IMR-90 (cell line): ENCODE measurements around the gene MAPK9. TPM values are rescaled to one million over a fixed set of nuclear protein-coding genes. Genes with fewer than 3 reads are reported as not detected.

ENCODE experiments used
- ATAC-seq: fragments of 200-7000 bp; cut with Tn5 transposase; 2 replicates; pipeline ENCODE4 v1.9.1; 2020; ENCODE audit warnings: low read depth, mild to moderate bottlenecking, moderate library complexity
- BruUV-seq: library from RNA; stranded (reverse); fragments of 400-500 nt; replicated peaks from 2 replicates; lab custom pipeline; 2021; lab: Mats Ljungman, UMichigan
- CTCF ChIA-PET: fragments of 300-600 bp; formaldehyde crosslinking; extraction: SDS; loops from one replicate; lab custom pipeline; 2021; ENCODE audit warnings: antibody characterized with exemption; lab: Yijun Ruan, JAX
- POLR2A ChIA-PET: fragments of 300-600 bp; sonication (Branson Sonifier 250); formaldehyde crosslinking; loops from one replicate; lab custom pipeline; 2022; ENCODE audit warnings: antibody characterized with exemption; ENCODE audit not compliant: unreplicated experiment; lab: Charles Lee
- DNase-seq: peaks from one replicate; pipeline ENCODE4 v3.0.0; 2013
- H2AFZ ChIP-seq: replicated peaks from 2 replicates; pipeline ENCODE3; 2013; ENCODE audit warnings: low read length, mild to moderate bottlenecking; ENCODE audit not compliant: poor library complexity
- H2AK5ac ChIP-seq: 2 replicates; pipeline ENCODE4 v1.6.1; 2013; ENCODE audit warnings: low read depth, low read length, inconsistent platforms
- H2AK9ac ChIP-seq: replicated peaks from 2 replicates; pipeline ENCODE3; 2013; ENCODE audit warnings: mild to moderate bottlenecking, low read depth, low read length, moderate library complexity; ENCODE audit not compliant: poor library complexity
- H2BK120ac ChIP-seq: 2 replicates; pipeline ENCODE4 v1.6.1; 2013; ENCODE audit warnings: low read depth, low read length, inconsistent platforms
- H2BK15ac ChIP-seq: 3 replicates; pipeline ENCODE4 v1.6.1; 2013; ENCODE audit warnings: low read depth, low read length, inconsistent platforms
- H2BK20ac ChIP-seq: 2 replicates; pipeline ENCODE4 v1.6.1; 2013; ENCODE audit warnings: low read depth, mild to moderate bottlenecking, inconsistent platforms, low read length, moderate library complexity
- H2BK5ac ChIP-seq: 2 replicates; pipeline ENCODE4 v1.6.1; 2013; ENCODE audit warnings: mild to moderate bottlenecking, low read depth, low read length, inconsistent platforms; ENCODE audit not compliant: poor library complexity, severe bottlenecking
- H3K14ac ChIP-seq: replicated peaks from 2 replicates; pipeline ENCODE4 v1.6.1; 2013; ENCODE audit warnings: low read depth, low read length, inconsistent platforms
- H3K18ac ChIP-seq: 2 replicates; pipeline ENCODE4 v1.6.1; 2013; ENCODE audit warnings: low read depth, low read length, control low read depth
- H3K23ac ChIP-seq: 2 replicates; pipeline ENCODE4 v1.6.1; 2013; ENCODE audit warnings: low read depth, low read length, inconsistent platforms
- H3K27ac ChIP-seq: 2 replicates; pipeline ENCODE4 v1.5.1; 2013; ENCODE audit warnings: mild to moderate bottlenecking, control low read depth, low read length; ENCODE audit not compliant: insufficient read depth
- H3K27me3 ChIP-seq: 2 replicates; pipeline ENCODE4 v1.6.1; 2013; ENCODE audit warnings: low read length; ENCODE audit not compliant: control insufficient read depth, insufficient read depth
- H3K36me3 ChIP-seq: 2 replicates; pipeline ENCODE4 v1.6.1; 2013; ENCODE audit warnings: low read length, mixed read lengths; ENCODE audit not compliant: control insufficient read depth, insufficient read depth
- H3K4ac ChIP-seq: 2 replicates; pipeline ENCODE4 v1.6.1; 2013; ENCODE audit warnings: low read depth, low read length, inconsistent platforms
- H3K4me1 ChIP-seq: 2 replicates; pipeline ENCODE4 v1.6.1; 2013; ENCODE audit warnings: low read length, mixed read lengths; ENCODE audit not compliant: control insufficient read depth, insufficient read depth
- H3K4me2 ChIP-seq: 2 replicates; pipeline ENCODE4 v1.6.1; 2013; ENCODE audit warnings: low read depth, mild to moderate bottlenecking, control low read depth, low read length, moderate library complexity
- H3K4me3 ChIP-seq: 2 replicates; pipeline ENCODE4 v1.5.1; 2013; ENCODE audit warnings: low read depth, mild to moderate bottlenecking, control low read depth, low read length, moderate library complexity; ENCODE audit not compliant: insufficient read depth
- H3K56ac ChIP-seq: 2 replicates; pipeline ENCODE4 v1.6.1; 2013; ENCODE audit warnings: low read length, inconsistent platforms; ENCODE audit not compliant: insufficient read depth; ENCODE audit errors: extremely low read depth
- H3K79me1 ChIP-seq, 2 experiments: 2 replicates each; pipeline ENCODE4 v1.6.1; 2013; ENCODE audit warnings: low read length in 2 of 2, inconsistent platforms in 1 of 2, low read depth in 1 of 2
- H3K9ac ChIP-seq: 2 replicates; pipeline ENCODE4 v1.6.1; 2013; ENCODE audit warnings: low read depth, low read length, control low read depth
- H3K9me1 ChIP-seq: 2 replicates; pipeline ENCODE4 v1.6.1; 2013; ENCODE audit warnings: low read length, inconsistent platforms; ENCODE audit not compliant: insufficient read depth
- H3K9me3 ChIP-seq: 2 replicates; pipeline ENCODE4 v1.6.1; 2013; ENCODE audit warnings: low read length; ENCODE audit not compliant: control insufficient read depth, insufficient read depth
- H4K20me1 ChIP-seq: 2 replicates; pipeline ENCODE4 v1.6.1; 2013; ENCODE audit warnings: low read length, inconsistent platforms; ENCODE audit not compliant: insufficient read depth
- H4K5ac ChIP-seq: 2 replicates; pipeline ENCODE4 v1.6.1; 2013; ENCODE audit warnings: mild to moderate bottlenecking, low read depth, low read length, control low read depth
- H4K8ac ChIP-seq, 2 experiments: 2 replicates each; pipeline ENCODE4 v1.6.1; 2013; ENCODE audit warnings: low read depth in 2 of 2, low read length in 2 of 2, control low read depth in 1 of 2, inconsistent platforms in 1 of 2
- H4K91ac ChIP-seq: 2 replicates; pipeline ENCODE4 v1.6.1; 2013; ENCODE audit warnings: low read depth, low read length, inconsistent platforms; ENCODE audit not compliant: insufficient read depth
- CEBPB ChIP-seq: IDR thresholded peaks from 2 replicates; pipeline ENCODE4 v1.6.1; 2012; ENCODE audit warnings: low read depth, low read length, improper control_type of control experiment
- FOS ChIP-seq: fragments of 150-350 bp; IDR thresholded peaks from 2 replicates; pipeline ENCODE4 v1.6.1; 2016; ENCODE audit warnings: low read depth, low read length
- MXI1 ChIP-seq: IDR thresholded peaks from 2 replicates; pipeline ENCODE4 v1.6.1; 2012; ENCODE audit warnings: low read depth, mild to moderate bottlenecking, low read length, moderate library complexity, borderline replicate concordance
- RAD21 ChIP-seq: IDR thresholded peaks from 2 replicates; pipeline ENCODE4 v1.6.1; 2012; ENCODE audit warnings: low read length, improper control_type of control experiment
- USF2 ChIP-seq: fragments of 150-350 bp; IDR thresholded peaks from 2 replicates; pipeline ENCODE4 v1.6.1; 2017; ENCODE audit warnings: mild to moderate bottlenecking, antibody characterized with exemption, low read length, low read depth
- WGBS, 2 experiments: methylation state at CpG; one replicate each; pipeline versions ENCODE4 v1.1.5 to v1.1.7; 2013; ENCODE audit warnings: missing lambda C conversion rate in 2 of 2; ENCODE audit not compliant: insufficient read length in 1 of 2; ENCODE audit errors: extremely low coverage in 2 of 2; 5-methylcytosine and 5-hydroxymethylcytosine counted together
- dilution Hi-C: fragments of 300-500 bp; cut with HindIII; formaldehyde crosslinking; loops from one replicate; pipeline ENCODE4 v1.14.3; 2018; ENCODE audit warnings: low sequenced_read_pairs; ENCODE audit not compliant: unreplicated experiment
- in situ Hi-C: fragments of 300-500 bp; cut with MboI; formaldehyde crosslinking; loops from 3 replicates; pipeline ENCODE4 v1.14.3; 2019; ENCODE audit warnings: low sequenced_read_pairs, inconsistent platforms, mixed read lengths
- intact Hi-C: fragments of 100-400 bp; cut with micrococcal nuclease; formaldehyde crosslinking; loops from 2 replicates; pipeline ENCODE4 v1.10.0; 2022
- polyA plus RNA-seq, 3 experiments: library from polyadenylated mRNA; depleted of rRNA; stranded (reverse); fragments of >200 nt; gene quantifications; 2 replicates each; pipeline ENCODE4 v1.2.3, GENCODE V29; 2012; ENCODE audit warnings: low replicate concordance in 1 of 3
- total RNA-seq: library from RNA; depleted of rRNA; stranded (reverse); fragments of >200 nt; gene quantifications from 2 replicates; pipeline ENCODE4 v1.2.3, GENCODE V29; 2012

Gene MAPK9
- total and polyA plus RNA-seq, 2 of the 4 experiments (the other 2 are of a cell fraction), result 22.9 to 23.3 TPM

- Histone ChIP-seq H2BK120ac (no peak overlapping the region), H3K56ac (no peak overlapping the region), H3K4me3 (no peak overlapping the region), H2BK20ac (no peak overlapping the region), H3K14ac (no peak overlapping the region), H4K8ac (no peak overlapping the region), H3K4me2 (no peak overlapping the region), H3K9me1 (no peaks in the 10 kb centered on the region), H3K36me3 (peaks cover 23% of the 10 kb centered on the region), H3K79me1 (peaks cover 38 to 43% of the 10 kb centered on the region in 2 experiments), H3K23ac (no peak overlapping the region), H2BK15ac (no peak overlapping the region), H4K5ac (no peak overlapping the region), H4K91ac (no peak overlapping the region), H2AK9ac (no peak overlapping the region), H3K9ac (no peak overlapping the region), H2AK5ac (no peak overlapping the region), H4K20me1 (0 out of 2 replicates have a peak, but pooled peaks cover 6% of the 10 kb centered on the region), H3K27ac (no peak overlapping the region), H3K4me1 (peaks cover 3% of the 10 kb centered on the region; the same call in 1 of the 2 replicates), H3K27me3 (no peaks in the 10 kb centered on the region), H3K4ac (no peak overlapping the region), H2AFZ (no peak overlapping the region), H2BK5ac (no peak overlapping the region), H3K18ac (no peak overlapping the region), H3K9me3 (peaks cover 7% of the 10 kb centered on the region; the same call in 1 of the 2 replicates)
- dilution Hi-C loops, result no loop called here
- no TSS peak for BruUV-seq
- TF ChIP-seq FOS, result no peak
- no peak for TF ChIP-seq MXI1
- no peak for TF ChIP-seq CEBPB
- no peak for TF ChIP-seq USF2
- no peak for TF ChIP-seq RAD21
- ATAC-seq (no peak), DNase-seq (no peak)
- WGBS, 2 experiments, result 100% methylated on average over 8 of the region's 10 CpGs; no CpG with 5 or more reads in 1 of the 2 experiments
- in situ Hi-C loops, result no loop called here
- ChIA-PET CTCF (no interaction called here), POLR2A (interaction anchor here (0.7 kb wide), 1 partner anchor 46 kb away, joined by 4 read pairs; no protein-coding TSS in a partner anchor)
- intact Hi-C loops, result loop anchor here (5.0 kb wide), 1 partner anchor 34 kb away; no protein-coding TSS in a partner anchor
Measured at GRCh38 chr5:180281706-180282105, 10.2 kb downstream of the MAPK9 start.
